Pancreas (tissue), 10 donors: ENCODE measurements around the gene BCAT1. TPM values are rescaled to one million over a fixed set of nuclear protein-coding genes. Genes with fewer than 3 reads are reported as not detected.
"Not testable (repeated sequence)": the region's sequence is repeated elsewhere in the genome, so short reads cannot be mapped to it uniquely, and the experiment has no call there.

Experiments used
- ATAC-seq, 4 donors: fragments of 200-7000 bp; cut with Tn5 transposase; one replicate each; pipeline versions ENCODE4 v1.8.0 to v1.9.1; 2020; ENCODE audit warnings: mild to moderate bottlenecking in 4 of 4, moderate library complexity in 4 of 4
- DNase-seq, 6 donors: peaks; one replicate each; pipeline ENCODE4 v3.0.0-alpha.2; 2020
- FAIRE-seq: peaks from 2 replicates; lab custom pipeline; 2012; peaks lifted over from hg19 to GRCh38; lab: Jason Lieb, UNC
- H3K27ac ChIP-seq, 4 donors: fragments of 200-600 bp; sonication (generic); 1 replicate in 3 of 4; 2 replicates in 1 of 4; pipeline versions ENCODE4 v1.5.0 to v1.8.0; 2020
- H3K27me3 ChIP-seq, 4 donors: fragments of 200-600 bp; one replicate each; pipeline ENCODE4 v1.8.0; 2021
- H3K36me3 ChIP-seq, 3 donors: fragments of 200-600 bp; sonication (generic) in 1 of 3; one replicate each; pipeline versions ENCODE4 v1.5.0 to v1.8.0; 2020 to 2021
- H3K4me1 ChIP-seq, 3 donors: fragments of 200-600 bp; one replicate each; pipeline ENCODE4 v1.8.0; 2021
- H3K4me3 ChIP-seq, 4 donors: fragments of 200-600 bp; sonication (generic) in 2 of 4; one replicate each; pipeline versions ENCODE4 v1.5.0 to v1.8.0; 2020 to 2021
- H3K9me3 ChIP-seq, 4 donors: fragments of 200-600 bp; one replicate each; pipeline ENCODE4 v1.8.0; 2021
- WGBS, 2 donors: extraction: QIAGEN DNeasy Blood & Tissue Kit; methylation state at CpG; one replicate each; pipeline ENCODE4 v1.1.7; 2013; 5-methylcytosine and 5-hydroxymethylcytosine counted together
- intact Hi-C, 3 donors: fragments of 100-400 bp; cut with DNase I; formaldehyde crosslinking; loops; one replicate each; pipeline versions ENCODE4 v1.11.1 to v1.14.2; 2022
- polyA plus RNA-seq, 2 donors: library from polyadenylated mRNA; stranded (reverse); fragments of 200-250 nt; gene quantifications; one replicate each; pipeline ENCODE4 v1.2.3, GENCODE V29; 2013
- total RNA-seq, 6 donors: library from RNA; stranded (reverse); fragmentation: NEBNext Ultra II Directional in 4 of 6; extraction: Animal tissue kit (Norgen Biotek cat#: 25700) in 4 of 6; gene quantifications; one replicate each; pipeline versions ENCODE4 v1.2.1 to v1.2.4, GENCODE V29; 2021 to 2023
- TF ChIP-seq, protein P1 (sequence below), 4 donors: fragments of 200-600 bp; sonication (generic) in 3 of 4; IDR thresholded peaks; one replicate each; pipeline versions ENCODE4 v1.5.0 to v1.8.0; 2021; ENCODE audit warnings: antibody characterized with exemption in 4 of 4
- donor health status: healthy with polysubstance abuse.
- donor health status: DM: no; HTN: no; CAD: no; lungs with moderate emphysema.
- donor health status: DM: no; HTN: no; CAD: no.
- donor health status: control.
- donor health status: control.
- donor health status: Bipolar disorder and iron deficiency.
- donor health status: DM: yes; HTN: yes; CAD: no.
- donor health status: DM: no; HTN: no; CAD: no.
- donor health status: DM: no; HTN: no; CAD: no.
- donor health status: DM: yes; HTN: yes; CAD: no.

The BCAT1 gene
- total and polyA plus RNA-seq, 8 donors, result 7.6 to 121 (median 67.7) TPM

GRCh38 chr12:24814379-24815113, 134.4 kb downstream of the BCAT1 start:
- TF ChIP-seq, protein P1, sequence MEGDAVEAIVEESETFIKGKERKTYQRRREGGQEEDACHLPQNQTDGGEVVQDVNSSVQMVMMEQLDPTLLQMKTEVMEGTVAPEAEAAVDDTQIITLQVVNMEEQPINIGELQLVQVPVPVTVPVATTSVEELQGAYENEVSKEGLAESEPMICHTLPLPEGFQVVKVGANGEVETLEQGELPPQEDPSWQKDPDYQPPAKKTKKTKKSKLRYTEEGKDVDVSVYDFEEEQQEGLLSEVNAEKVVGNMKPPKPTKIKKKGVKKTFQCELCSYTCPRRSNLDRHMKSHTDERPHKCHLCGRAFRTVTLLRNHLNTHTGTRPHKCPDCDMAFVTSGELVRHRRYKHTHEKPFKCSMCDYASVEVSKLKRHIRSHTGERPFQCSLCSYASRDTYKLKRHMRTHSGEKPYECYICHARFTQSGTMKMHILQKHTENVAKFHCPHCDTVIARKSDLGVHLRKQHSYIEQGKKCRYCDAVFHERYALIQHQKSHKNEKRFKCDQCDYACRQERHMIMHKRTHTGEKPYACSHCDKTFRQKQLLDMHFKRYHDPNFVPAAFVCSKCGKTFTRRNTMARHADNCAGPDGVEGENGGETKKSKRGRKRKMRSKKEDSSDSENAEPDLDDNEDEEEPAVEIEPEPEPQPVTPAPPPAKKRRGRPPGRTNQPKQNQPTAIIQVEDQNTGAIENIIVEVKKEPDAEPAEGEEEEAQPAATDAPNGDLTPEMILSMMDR (IDR thresholded peaks at IDR 0.05), result no peak
- peaks cover 0 to 3% (median 0%) of the 10 kb centered on the region in 3 donors for H3K36me3 ChIP-seq
- intact Hi-C loops, result no loop called here
- DNase-seq (no peak), FAIRE-seq (no peak), ATAC-seq (peak in 3 of 4 donors; percentile 47 to 71 (median 54))
- no peaks in the 10 kb centered on the region for H3K9me3 ChIP-seq
- peak overlapping the region in 3 of 4 donors; percentile 13 to 37 (median 28) for H3K27ac ChIP-seq
- 57 to 72% methylated on average over 2 of the region's 2 CpGs for WGBS, 2 donors
- H3K4me1 ChIP-seq, result peaks cover 0 to 14% (median 0%) of the 10 kb centered on the region in 3 donors
- H3K27me3 ChIP-seq, result no peaks in the 10 kb centered on the region
- peak overlapping the region in 1 of 4 donors; percentile 3 for H3K4me3 ChIP-seq

- DNase-seq (no peak), FAIRE-seq (no peak), ATAC-seq (no peak)
- intact Hi-C loops, result no loop called here
- H3K36me3 ChIP-seq, result no peaks in the 10 kb centered on the region
- peaks cover 0 to 12% (median 0%) of the 10 kb centered on the region in 3 donors for H3K4me1 ChIP-seq
- no peak overlapping the region for H3K27ac ChIP-seq
- WGBS, 2 donors, result 75 to 79% methylated on average over 5 of the region's 5 CpGs
- no peak overlapping the region for H3K4me3 ChIP-seq
- no peaks in the 10 kb centered on the region for H3K9me3 ChIP-seq
- H3K27me3 ChIP-seq, result no peaks in the 10 kb centered on the region
- TF ChIP-seq, protein P1 (IDR thresholded peaks at IDR 0.05), result no peak
These were observed 138.5 kb downstream of the BCAT1 start for GRCh38 chr12:24810378-24810777.

DNA sequence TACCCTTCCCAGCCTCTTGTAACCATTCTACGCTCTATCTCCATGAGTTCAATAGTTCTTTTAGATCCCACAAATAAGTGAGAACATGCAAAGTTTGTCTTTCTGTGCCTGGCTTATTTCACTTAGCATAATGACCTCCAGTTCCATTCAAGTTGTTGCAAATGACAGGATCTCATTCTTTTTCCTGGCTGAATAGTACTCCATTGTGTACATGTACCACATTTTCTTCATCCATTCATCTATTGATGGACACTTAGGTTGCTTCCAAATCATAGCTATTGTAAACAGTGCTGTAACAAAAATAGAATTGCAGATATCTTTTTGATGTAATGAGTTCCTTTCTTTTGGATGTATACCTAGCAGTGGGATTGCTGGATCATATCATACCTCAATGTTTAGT, 139.6 kb downstream of the BCAT1 start:
- H3K4me1 ChIP-seq, DNase-seq, ATAC-seq, H3K9me3 ChIP-seq, FAIRE-seq, H3K27ac ChIP-seq, H3K36me3 ChIP-seq, intact Hi-C loops, H3K4me3 ChIP-seq, H3K27me3 ChIP-seq: not testable (repeated sequence)
- 96 to 100% methylated on average over 1 of the region's 1 CpG for WGBS, 2 donors

GRCh38 chr12:24808651-24809050, 140.2 kb downstream of the BCAT1 start:
- intact Hi-C loops, result no loop called here
- DNase-seq (no peak), FAIRE-seq (no peak), ATAC-seq (no peak)
- no peaks in the 10 kb centered on the region for H3K27me3 ChIP-seq
- no peak overlapping the region for H3K4me3 ChIP-seq
- no peak overlapping the region for H3K27ac ChIP-seq
- TF ChIP-seq, protein P1 (IDR thresholded peaks at IDR 0.05), result no peak
- no peaks in the 10 kb centered on the region for H3K36me3 ChIP-seq
- peaks cover 0 to 4% (median 0%) of the 10 kb centered on the region in 3 donors for H3K4me1 ChIP-seq
- 84 to 96% methylated on average over 2 of the region's 2 CpGs for WGBS, 2 donors
- no peaks in the 10 kb centered on the region for H3K9me3 ChIP-seq

DNA sequence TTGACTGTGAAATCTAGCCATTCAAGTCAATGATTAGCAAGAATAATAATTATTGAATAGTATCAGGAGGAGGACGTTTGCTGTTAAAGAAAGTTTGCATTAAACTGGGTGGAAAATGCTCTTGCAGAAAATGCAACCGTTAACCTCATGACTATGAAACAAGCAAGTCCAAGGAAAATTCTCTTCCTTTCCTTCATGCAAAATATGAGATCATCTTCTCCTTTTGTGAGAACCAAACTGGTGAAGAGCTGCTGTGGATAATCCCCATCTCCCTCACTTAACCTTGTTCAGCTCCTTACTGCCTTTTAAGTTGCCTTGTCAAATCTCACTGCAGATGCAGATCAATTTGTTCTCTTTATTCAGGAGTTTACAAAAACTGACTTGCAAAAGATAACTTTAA, 142.5 kb downstream of the BCAT1 start:
- TF ChIP-seq, protein P1 (IDR thresholded peaks at IDR 0.05), result no peak
- no peak overlapping the region for H3K27ac ChIP-seq
- no peak for DNase-seq
- H3K4me1 ChIP-seq, result no peaks in the 10 kb centered on the region
- H3K4me3 ChIP-seq, result no peak overlapping the region
- no peak for FAIRE-seq
- no peaks in the 10 kb centered on the region for H3K27me3 ChIP-seq
- ATAC-seq, result no peak
- no peaks in the 10 kb centered on the region for H3K9me3 ChIP-seq
- no peaks in the 10 kb centered on the region for H3K36me3 ChIP-seq
- intact Hi-C loops, result no loop called here
- 52 to 58% methylated on average over 2 of the region's 2 CpGs for WGBS, 2 donors
